ENCODE data around the gene PLIN4.

The PLIN4 gene

GRCh38 chr19:4523306-4524110, 5.2 kb upstream of the PLIN4 start:
- no peaks in the 10 kb centered on the region for H3K36me3 Mint-ChIP-seq
- no peak overlapping the region for H3K4me3 Mint-ChIP-seq
- no peaks in the 10 kb centered on the region for H3K4me1 Mint-ChIP-seq
- no peaks in the 10 kb centered on the region for H3K9me3 Mint-ChIP-seq
- H3K27ac Mint-ChIP-seq, result no peak overlapping the region
- CTCF ChIA-PET, result interaction anchor here (0.5 to 4.5 kb wide), 13 partner anchors 9 to 624 kb away, joined by 3 to 30 read pairs (median 5); partner anchors contain the start of gene PLIN5
- H3K27me3 Mint-ChIP-seq, result peaks cover 17% of the 10 kb centered on the region
- peak; percentile 32 for DNase-seq

DNA sequence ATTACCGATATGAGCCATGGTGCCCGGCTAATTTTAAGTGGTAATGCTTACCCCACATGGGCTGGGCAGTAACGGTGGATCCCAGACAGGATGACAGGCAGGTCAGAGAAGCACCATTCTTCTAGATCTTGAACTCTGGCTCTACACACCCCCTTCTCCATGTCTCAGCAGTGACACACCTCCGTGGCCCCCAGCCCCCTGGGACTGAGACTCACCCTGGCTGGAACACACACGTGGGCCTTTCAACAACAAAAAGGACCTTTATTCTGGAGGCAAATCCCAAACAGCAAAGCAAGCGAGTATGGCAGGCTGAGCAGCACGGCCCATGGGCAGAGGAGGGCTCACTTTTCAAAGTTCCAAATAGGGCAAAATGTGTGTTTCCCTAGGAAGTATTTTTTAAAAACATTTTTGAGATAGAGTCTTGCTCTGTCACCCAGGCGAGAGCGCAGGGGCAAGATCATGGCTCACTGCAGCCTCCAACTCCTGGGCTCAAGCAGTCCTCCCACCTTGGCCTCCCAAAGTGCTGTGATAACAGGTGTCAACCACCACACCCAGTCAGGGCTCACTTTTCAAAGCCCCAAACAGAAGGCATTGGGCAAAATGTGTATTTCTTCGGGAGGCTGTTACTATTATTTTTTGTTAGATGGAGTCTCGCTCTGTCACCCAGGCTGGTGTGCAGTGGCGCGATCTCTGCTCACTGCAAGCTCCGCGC, 4.2 kb upstream of the PLIN4 start:
- CTCF ChIA-PET, result interaction anchor here (0.6 to 4.5 kb wide), 11 partner anchors 9 to 288 kb away, joined by 3 to 30 read pairs (median 5); partner anchors contain the start of gene PLIN5
- no peak overlapping the region for H3K4me3 Mint-ChIP-seq
- H3K4me1 Mint-ChIP-seq, result no peaks in the 10 kb centered on the region
- H3K27me3 Mint-ChIP-seq, result peaks cover 23% of the 10 kb centered on the region
- no peaks in the 10 kb centered on the region for H3K9me3 Mint-ChIP-seq
- H3K36me3 Mint-ChIP-seq, result no peaks in the 10 kb centered on the region
- no peak for DNase-seq
- H3K27ac Mint-ChIP-seq, result no peak overlapping the region

- DNase-seq, result no peak
- Mint-ChIP-seq H3K4me1 (no peaks in the 10 kb centered on the region), H3K4me3 (no peak overlapping the region), H3K36me3 (no peaks in the 10 kb centered on the region), H3K9me3 (no peaks in the 10 kb centered on the region), H3K27me3 (peaks cover 23% of the 10 kb centered on the region), H3K27ac (no peak overlapping the region)
- CTCF ChIA-PET, result interaction anchor here (0.6 to 0.7 kb wide), 2 partner anchors 12 to 90 kb away, joined by 3 to 4 read pairs; no protein-coding TSS in a partner anchor
Measured at GRCh38 chr19:4521888-4522242, 3.6 kb upstream of the PLIN4 start.

- Mint-ChIP-seq H3K27ac (no peak overlapping the region), H3K4me1 (no peaks in the 10 kb centered on the region), H3K36me3 (no peaks in the 10 kb centered on the region), H3K9me3 (no peaks in the 10 kb centered on the region), H3K4me3 (no peak overlapping the region), H3K27me3 (peaks cover 23% of the 10 kb centered on the region)
- CTCF ChIA-PET, result interaction anchor here (0.7 kb wide), 1 partner anchor 12 kb away, joined by 3 read pairs; no protein-coding TSS in a partner anchor
- no peak for DNase-seq
Measured at GRCh38 chr19:4521170-4521887, 3.0 kb upstream of the PLIN4 start.

DNA sequence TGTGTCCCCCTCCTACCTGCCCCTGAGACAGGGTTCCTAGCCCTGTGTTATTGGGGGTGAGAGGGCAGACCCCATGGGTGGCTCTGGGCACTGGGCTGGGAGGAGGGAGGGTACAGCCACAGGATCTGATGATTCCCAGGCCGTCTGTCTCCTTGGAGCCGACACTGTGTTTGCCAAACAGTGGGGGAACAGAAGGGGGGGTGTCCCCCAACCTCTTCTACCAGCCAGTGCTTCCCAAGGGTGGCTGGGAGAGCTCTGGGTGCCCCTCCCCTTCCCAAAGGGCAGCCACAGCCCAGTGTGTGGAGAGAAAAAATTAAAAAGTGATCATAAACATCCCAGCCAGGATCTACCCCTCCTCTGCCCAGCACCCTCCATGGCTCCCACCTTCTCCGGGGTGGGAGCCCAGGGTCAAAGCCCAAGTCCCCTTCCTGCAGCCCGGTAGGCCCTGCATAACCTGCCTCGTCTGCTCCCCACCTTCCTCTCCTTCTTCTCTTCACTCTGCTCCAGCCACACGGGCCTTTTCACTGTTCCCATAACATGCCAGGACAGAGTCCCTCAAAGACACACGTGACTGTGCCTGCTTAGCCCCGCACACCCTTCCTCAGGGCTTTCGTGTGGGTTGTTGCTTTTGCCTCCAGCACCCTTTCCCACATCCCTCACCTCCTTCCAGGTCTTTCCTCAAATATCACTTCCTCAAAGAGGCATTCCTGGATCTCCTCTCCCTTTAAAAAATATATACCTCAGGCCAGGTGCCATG, 1.4 kb upstream of the PLIN4 start:
- Mint-ChIP-seq H3K4me3 (no peak overlapping the region), H3K4me1 (no peaks in the 10 kb centered on the region), H3K27ac (no peak overlapping the region), H3K36me3 (no peaks in the 10 kb centered on the region), H3K27me3 (peaks cover 23% of the 10 kb centered on the region), H3K9me3 (no peaks in the 10 kb centered on the region)
- no peak for DNase-seq
- CTCF ChIA-PET, result no interaction called here

DNA sequence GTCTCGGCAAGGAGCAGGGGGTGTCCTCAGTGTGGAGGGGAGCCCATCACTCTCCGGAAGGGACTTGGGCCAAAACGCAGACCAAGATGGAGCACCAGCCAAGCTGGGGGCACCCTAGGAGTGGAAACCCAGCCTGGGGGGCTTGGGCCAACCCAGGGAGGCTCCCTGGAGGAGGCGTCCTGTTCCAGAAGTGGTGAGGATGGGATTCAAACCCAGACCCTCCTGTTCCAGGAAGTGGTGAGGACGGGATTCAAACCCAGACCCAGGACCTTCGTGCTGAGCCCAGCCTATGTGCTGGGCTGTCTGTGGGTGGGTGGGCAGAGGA, 848 bp upstream of the PLIN4 start:
- no peak for DNase-seq
- Mint-ChIP-seq H3K27me3 (peaks cover 23% of the 10 kb centered on the region), H3K36me3 (no peaks in the 10 kb centered on the region), H3K4me3 (no peak overlapping the region), H3K4me1 (no peaks in the 10 kb centered on the region), H3K27ac (no peak overlapping the region), H3K9me3 (no peaks in the 10 kb centered on the region)
- CTCF ChIA-PET, result no interaction called here

GRCh38 chr19:4517451-4518057, 732 bp downstream of the PLIN4 start:
- CTCF ChIA-PET, result no interaction called here
- no peak for DNase-seq
- Mint-ChIP-seq H3K27me3 (peaks cover 23% of the 10 kb centered on the region), H3K27ac (no peak overlapping the region), H3K4me1 (no peaks in the 10 kb centered on the region), H3K36me3 (no peaks in the 10 kb centered on the region), H3K4me3 (no peak overlapping the region), H3K9me3 (no peaks in the 10 kb centered on the region)

- DNase-seq, result no peak
- Mint-ChIP-seq H3K4me3 (no peak overlapping the region), H3K27me3 (peaks cover 23% of the 10 kb centered on the region), H3K27ac (no peak overlapping the region), H3K4me1 (no peaks in the 10 kb centered on the region), H3K9me3 (no peaks in the 10 kb centered on the region), H3K36me3 (no peaks in the 10 kb centered on the region)
- CTCF ChIA-PET, result no interaction called here
Measured at GRCh38 chr19:4516939-4517300, 1.4 kb downstream of the PLIN4 start.

DNA sequence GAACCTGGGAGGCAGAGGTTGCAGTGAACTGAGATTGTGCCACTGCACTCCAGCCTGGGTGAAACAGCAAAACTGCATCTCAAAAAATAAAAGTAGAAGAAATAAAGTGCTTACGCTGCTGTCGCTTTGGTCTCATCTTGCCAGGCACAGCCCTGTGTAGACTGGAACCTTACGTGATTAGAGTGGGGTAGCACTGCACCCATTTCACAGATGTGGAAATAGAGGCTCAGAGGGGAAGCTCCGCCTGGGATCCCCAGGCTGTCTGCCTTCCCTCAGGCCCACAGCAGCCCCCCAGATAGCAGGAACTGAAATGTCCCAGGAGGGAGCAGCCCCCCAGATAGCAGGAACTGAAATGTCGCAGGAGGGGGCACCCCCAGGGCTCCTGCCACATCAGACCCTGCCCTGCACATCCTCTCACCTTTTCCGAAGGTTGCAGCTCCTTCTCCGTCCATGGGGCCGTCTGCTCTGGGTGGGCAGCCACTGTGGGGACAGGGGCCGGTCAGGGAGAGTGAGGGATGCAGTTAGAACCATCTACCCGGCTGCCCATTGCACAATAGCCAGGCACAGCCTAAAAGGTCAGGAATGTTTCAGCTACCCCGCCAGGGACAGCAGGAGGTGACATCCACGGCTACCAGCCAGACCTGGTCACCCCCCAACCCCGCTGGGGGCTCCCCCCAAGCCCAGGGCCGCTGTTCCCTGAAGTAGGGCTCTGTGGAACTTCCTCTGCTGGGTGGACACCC, 1.9 kb downstream of the PLIN4 start:
- H3K4me3 Mint-ChIP-seq, result no peak overlapping the region
- H3K27ac Mint-ChIP-seq, result no peak overlapping the region
- H3K4me1 Mint-ChIP-seq, result no peaks in the 10 kb centered on the region
- no peaks in the 10 kb centered on the region for H3K36me3 Mint-ChIP-seq
- CTCF ChIA-PET, result no interaction called here
- no peaks in the 10 kb centered on the region for H3K9me3 Mint-ChIP-seq
- peaks cover 20% of the 10 kb centered on the region for H3K27me3 Mint-ChIP-seq
- no peak for DNase-seq

DNA sequence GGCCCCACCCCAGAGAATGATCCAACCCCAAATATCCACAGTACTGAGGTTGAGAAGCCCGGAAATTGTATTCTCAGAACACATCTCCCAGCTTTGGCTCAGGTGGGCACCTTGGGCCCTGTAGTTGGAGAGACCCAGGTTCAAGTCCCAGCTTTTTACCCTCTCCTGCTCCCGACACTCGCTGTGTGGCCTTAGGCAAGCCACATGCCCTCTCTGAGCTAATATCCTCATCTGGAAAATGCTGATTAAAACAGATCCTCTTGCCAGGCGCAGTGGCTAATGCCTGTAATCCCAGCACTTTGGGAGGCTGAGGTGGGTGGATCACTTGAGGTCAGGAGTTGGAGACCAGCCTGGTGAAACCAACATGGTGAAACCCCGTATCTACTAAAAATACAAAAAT, 2.6 kb downstream of the PLIN4 start:
- CTCF ChIA-PET, result interaction anchor here (1.1 kb wide), 1 partner anchor 9 kb away, joined by 4 read pairs; no protein-coding TSS in a partner anchor

GRCh38 chr19:4513248-4513647, 5.0 kb downstream of the PLIN4 start:
- H3K36me3 Mint-ChIP-seq, result no peaks in the 10 kb centered on the region
- H3K27ac Mint-ChIP-seq, result no peak overlapping the region
- CTCF ChIA-PET, result no interaction called here
- H3K9me3 Mint-ChIP-seq, result no peaks in the 10 kb centered on the region
- H3K4me3 Mint-ChIP-seq, result no peak overlapping the region
- no peak for DNase-seq
- peaks cover 5% of the 10 kb centered on the region for H3K27me3 Mint-ChIP-seq
- no peaks in the 10 kb centered on the region for H3K4me1 Mint-ChIP-seq

More for the DNA sequence above, 2.6 kb downstream of the PLIN4 start:
- DNase-seq, result no peak
- Mint-ChIP-seq H3K36me3 (no peaks in the 10 kb centered on the region), H3K27ac (no peak overlapping the region), H3K27me3 (peaks cover 15% of the 10 kb centered on the region), H3K4me3 (no peak overlapping the region), H3K4me1 (no peaks in the 10 kb centered on the region), H3K9me3 (no peaks in the 10 kb centered on the region)

- Mint-ChIP-seq H3K4me1 (no peaks in the 10 kb centered on the region), H3K36me3 (no peaks in the 10 kb centered on the region), H3K27me3 (no peaks in the 10 kb centered on the region), H3K27ac (no peak overlapping the region), H3K4me3 (no peak overlapping the region), H3K9me3 (no peaks in the 10 kb centered on the region)
- CTCF ChIA-PET, result no interaction called here
- no peak for DNase-seq
Measured at GRCh38 chr19:4512070-4512469, 6.2 kb downstream of the PLIN4 start.

DNA sequence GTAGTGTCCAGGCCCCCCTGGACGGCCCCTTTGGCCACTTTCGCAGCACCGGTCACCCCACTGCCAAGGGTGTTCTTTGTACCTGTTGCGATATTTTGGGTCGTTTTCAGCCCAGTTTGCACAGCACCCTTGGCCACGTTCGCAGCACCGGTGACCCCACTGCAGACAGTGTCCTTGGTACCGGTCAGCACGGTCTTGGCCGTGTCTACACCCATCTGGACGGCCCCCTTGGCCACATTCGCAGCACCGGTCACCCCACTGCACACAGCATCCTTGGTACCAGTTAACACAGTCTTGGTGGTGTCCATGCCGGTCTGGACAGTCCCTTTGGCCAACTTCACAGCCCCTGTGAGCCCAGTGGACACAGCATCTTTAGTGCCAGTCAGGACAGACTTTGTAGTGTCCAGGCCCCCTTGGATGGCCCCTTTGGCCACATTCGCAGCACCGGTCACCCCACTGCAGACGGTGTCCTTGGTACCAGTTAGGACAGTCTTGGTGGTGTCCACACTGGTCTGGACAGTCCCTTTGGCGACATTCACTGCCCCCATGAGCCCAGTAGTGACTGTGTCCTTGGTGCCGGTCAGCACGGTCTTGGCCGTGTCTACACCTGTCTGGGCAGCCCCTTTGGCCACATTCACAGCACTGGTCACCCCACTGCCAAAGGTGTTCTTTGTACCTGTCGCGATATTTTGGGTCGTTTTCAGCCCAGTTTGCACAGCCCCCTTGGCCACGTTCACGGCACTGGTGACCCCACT, 6.8 kb downstream of the PLIN4 start:
- Mint-ChIP-seq H3K4me3 (no peak overlapping the region), H3K4me1 (peaks cover 4% of the 10 kb centered on the region), H3K27ac (no peak overlapping the region), H3K36me3 (no peaks in the 10 kb centered on the region), H3K9me3 (no peaks in the 10 kb centered on the region), H3K27me3 (no peaks in the 10 kb centered on the region)
- no peak for DNase-seq
- CTCF ChIA-PET, result no interaction called here

Measured in activated naive CD4-positive, alpha-beta T cell treated with anti-CD3 and anti-CD28 coated beads, Interleukin-2, amount 10 ng/mL, durations not matched to agents 7 days and 5 days (primary cell).